Left lung (tissue), 10 donors: ENCODE data around the gene APOF. TPM values are rescaled to one million over a fixed set of nuclear protein-coding genes. Genes with fewer than 3 reads are reported as not detected.

Experiments
- ATAC-seq: fragments of 200-7000 bp; cut with Tn5 transposase; one replicate; pipeline ENCODE4 v1.9.1; 2020; ENCODE audit warnings: moderate library complexity
- DNase-seq, 4 donors: peaks; one replicate each; pipeline ENCODE4 v3.0.0-alpha.2; 2013 to 2020
- H3K27ac ChIP-seq, 2 donors: fragments of 200-600 bp; sonication (generic) in 1 of 2; one replicate each; pipeline versions ENCODE4 v1.5.0 to v1.8.0; 2020 to 2021
- H3K27me3 ChIP-seq, 2 donors: fragments of 200-600 bp; sonication (generic) in 1 of 2; one replicate each; pipeline versions ENCODE4 v1.5.0 to v1.8.0; 2020 to 2021
- H3K36me3 ChIP-seq, 2 donors: fragments of 200-600 bp; sonication (generic) in 1 of 2; one replicate each; pipeline versions ENCODE4 v1.5.0 to v1.8.0; 2020 to 2021
- H3K4me1 ChIP-seq, 2 donors: fragments of 200-600 bp; one replicate each; pipeline ENCODE4 v1.8.0; 2021
- H3K4me3 ChIP-seq, 2 donors: fragments of 200-600 bp; sonication (generic) in 1 of 2; one replicate each; pipeline versions ENCODE4 v1.5.0 to v1.8.0; 2020 to 2021; ENCODE audit warnings: mild to moderate bottlenecking in 1 of 2
- H3K9me3 ChIP-seq, 2 donors: fragments of 200-600 bp; sonication (generic) in 1 of 2; one replicate each; pipeline versions ENCODE4 v1.5.0 to v1.8.0; 2020 to 2021
- CTCF ChIP-seq, 2 donors: fragments of 200-600 bp; sonication (generic) in 1 of 2; IDR thresholded peaks; one replicate each; pipeline versions ENCODE4 v1.5.0 to v1.8.0; 2021; ENCODE audit warnings: antibody characterized with exemption in 2 of 2
- intact Hi-C, 2 donors: fragments of 100-400 bp; cut with DNase I; formaldehyde crosslinking; loops; one replicate each; pipeline versions ENCODE4 v1.11.2 to v1.14.2; 2022
- polyA plus RNA-seq, 6 donors: library from polyadenylated mRNA; unstranded; fragments of 120-200 nt; gene quantifications; one replicate each; pipeline ENCODE4 v1.2.1, GENCODE V29; 2013; ENCODE audit not compliant: insufficient read length in 6 of 6
- total RNA-seq, 2 donors: library from RNA; stranded (reverse); fragmentation: NEBNext Ultra II Directional; extraction: Animal tissue kit (Norgen Biotek cat#: 25700); gene quantifications; one replicate each; pipeline ENCODE4 v1.2.1, GENCODE V29; 2021
- donor health status: DM: no; HTN: yes; CAD: no.
- donor health status: DM: no; HTN: no; CAD: no.

The APOF gene
- total and polyA plus RNA-seq, 8 donors: 0.13 to 0.18 (median 0.13) TPM; not detected in 5

DNA sequence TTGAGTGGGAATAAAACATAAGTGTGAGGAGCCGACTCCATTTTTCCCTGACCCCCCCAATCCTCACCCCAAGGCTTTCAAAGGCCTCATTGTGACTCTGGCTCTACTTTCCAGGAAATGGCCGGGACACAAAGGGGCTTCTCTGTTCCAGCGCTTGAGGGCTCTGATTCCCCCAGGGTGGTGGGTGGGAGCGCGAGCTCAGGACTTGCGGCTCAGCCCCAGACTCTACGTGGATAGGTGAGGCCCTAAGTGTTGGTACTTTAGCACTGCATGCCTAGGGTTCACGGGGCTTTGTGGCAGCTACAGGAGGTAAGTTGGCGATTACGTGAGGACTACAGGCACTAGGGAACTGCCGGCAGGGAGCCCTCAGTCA is 47.4 kb downstream of the APOF start:
- intact Hi-C loops: no loop called here
- TF ChIP-seq CTCF (IDR thresholded peaks at IDR 0.05): no peak
- DNase-seq: no peak
- peak overlapping the region; percentile 90 to 95 for H3K27ac ChIP-seq
- peak overlapping the region; percentile 83 to 91 for H3K4me3 ChIP-seq
- peaks cover 12 to 13% of the 10 kb centered on the region in 2 donors for H3K4me1 ChIP-seq
- H3K9me3 ChIP-seq: no peaks in the 10 kb centered on the region
- H3K36me3 ChIP-seq: peaks cover 0 to 55% of the 10 kb centered on the region in 2 donors
- ATAC-seq: peak; percentile 3
- no peaks in the 10 kb centered on the region for H3K27me3 ChIP-seq

- Histone ChIP-seq H3K4me1 (peaks cover 8% of the 10 kb centered on the region in 2 donors), H3K9me3 (no peaks in the 10 kb centered on the region), H3K27me3 (no peaks in the 10 kb centered on the region), H3K27ac (no peak overlapping the region), H3K4me3 (no peak overlapping the region), H3K36me3 (peaks cover 0 to 79% of the 10 kb centered on the region in 2 donors)
- DNase-seq (no peak), ATAC-seq (no peak)
- intact Hi-C loops: no loop called here
- no peak for TF ChIP-seq CTCF (IDR thresholded peaks at IDR 0.05)
These were observed 51.7 kb downstream of the APOF start for GRCh38 chr12:56311003-56311402.

Other genes starting within 250 kb of the APOF start
- gene RPL41, start 246.2 kb downstream of the APOF start, total RNA-seq: 1,000 to 10,000 TPM; 3,023 to 3,157 TPM
- 1,000 to 10,000 TPM; 6,005 to 6,852 (median 6,180) TPM for gene RPL41, start 246.2 kb downstream of the APOF start, polyA plus RNA-seq
- 1 to 10 TPM; 6.0 to 8.7 TPM for gene ZC3H10, start 244.6 kb downstream of the APOF start, total RNA-seq
- 1 to 10 TPM; 4.2 to 6.7 (median 5.5) TPM for gene ZC3H10, start 244.6 kb downstream of the APOF start, polyA plus RNA-seq
- 100 to 1,000 TPM; 102 to 116 TPM for gene ESYT1, start 234.6 kb downstream of the APOF start, total RNA-seq
- gene ESYT1, start 234.6 kb downstream of the APOF start, polyA plus RNA-seq: 10 to 100 TPM; 80.9 to 94.5 (median 90.2) TPM
- gene MYL6B, start 210.3 kb downstream of the APOF start, total RNA-seq: 10 to 100 TPM; 32.6 to 43.1 TPM
- 100 to 1,000 TPM; 153 to 193 (median 173) TPM for gene MYL6B, start 210.3 kb downstream of the APOF start, polyA plus RNA-seq
- 1,000 to 10,000 TPM; 1,768 to 1,773 TPM for gene MYL6, start 204.5 kb downstream of the APOF start, total RNA-seq
- gene MYL6, start 204.5 kb downstream of the APOF start, polyA plus RNA-seq: 1,000 to 10,000 TPM; 1,831 to 2,250 (median 2,105) TPM
- gene SMARCC2, start 173.4 kb downstream of the APOF start, total RNA-seq: 10 to 100 TPM; 84.3 to 84.9 TPM
- 100 to 1,000 TPM; 113 to 139 (median 121) TPM for gene SMARCC2, start 173.4 kb downstream of the APOF start, polyA plus RNA-seq
- 10 to 100 TPM; 50.3 to 51.4 TPM for gene RNF41, start 140.9 kb downstream of the APOF start, total RNA-seq
- 10 to 100 TPM; 41.5 to 47.1 (median 42.0) TPM for gene RNF41, start 140.9 kb downstream of the APOF start, polyA plus RNA-seq
- gene NABP2, start 138.5 kb downstream of the APOF start, total RNA-seq: 10 to 100 TPM; 32.6 to 33.8 TPM
- 10 to 100 TPM; 21.8 to 28.5 (median 24.7) TPM for gene NABP2, start 138.5 kb downstream of the APOF start, polyA plus RNA-seq
- under 1 TPM in 1 of 2 donors, not detected in 1; 0.29 TPM for gene SLC39A5, start 132.8 kb downstream of the APOF start, total RNA-seq
- gene SLC39A5, start 132.8 kb downstream of the APOF start, polyA plus RNA-seq: 1 to 10 TPM; 2.0 to 6.6 (median 4.0) TPM
- gene ANKRD52, start 104.5 kb downstream of the APOF start, total RNA-seq: 10 to 100 TPM; 33.3 to 39.3 TPM
- 10 to 100 TPM; 24.6 to 40.1 (median 31.7) TPM for gene ANKRD52, start 104.5 kb downstream of the APOF start, polyA plus RNA-seq
- gene COQ10A, start 95.9 kb downstream of the APOF start, total RNA-seq: 10 to 100 TPM in 1 of 2 donors, 1 to 10 TPM in 1; 9.4 to 10.9 TPM
- 10 to 100 TPM; 13.6 to 19.8 (median 14.8) TPM for gene COQ10A, start 95.9 kb downstream of the APOF start, polyA plus RNA-seq
- gene CS, start 62.5 kb downstream of the APOF start, total RNA-seq: 100 to 1,000 TPM; 193 to 213 TPM
- gene CS, start 62.5 kb downstream of the APOF start, polyA plus RNA-seq: 100 to 1,000 TPM; 162 to 190 (median 177) TPM
- 100 to 1,000 TPM; 135 to 152 TPM for gene CNPY2, start 46.9 kb downstream of the APOF start, total RNA-seq
- 100 to 1,000 TPM; 126 to 168 (median 146) TPM for gene CNPY2, start 46.9 kb downstream of the APOF start, polyA plus RNA-seq
- 10 to 100 TPM; 49.9 to 58.4 TPM for gene PAN2, start 28.9 kb downstream of the APOF start, total RNA-seq
- 100 to 1,000 TPM in 1 of 6 donors, 10 to 100 TPM in 5; 66.7 to 107 (median 82.0) TPM for gene PAN2, start 28.9 kb downstream of the APOF start, polyA plus RNA-seq
- 1 to 10 TPM in 1 of 2 donors, under 1 TPM in 1; 0.73 to 1.0 TPM for gene IL23A, start 24.0 kb downstream of the APOF start, total RNA-seq
- gene IL23A, start 24.0 kb downstream of the APOF start, polyA plus RNA-seq: 1 to 10 TPM in 3 of 6 donors, under 1 TPM in 3; 0.69 to 1.3 (median 1.0) TPM
- 100 to 1,000 TPM; 175 to 187 TPM for gene STAT2, start 2.8 kb downstream of the APOF start, total RNA-seq
- 100 to 1,000 TPM; 133 to 194 (median 162) TPM for gene STAT2, start 2.8 kb downstream of the APOF start, polyA plus RNA-seq
- 10 to 100 TPM; 15.0 to 22.1 TPM for gene TIMELESS, start 86.6 kb upstream of the APOF start, total RNA-seq
- 10 to 100 TPM; 27.1 to 38.0 (median 32.3) TPM for gene TIMELESS, start 86.6 kb upstream of the APOF start, polyA plus RNA-seq
- gene MIP, start 91.8 kb upstream of the APOF start, total RNA-seq: not detected
- gene MIP, start 91.8 kb upstream of the APOF start, polyA plus RNA-seq: under 1 TPM in 1 of 6 donors, not detected in 5; 0.18 TPM
- gene SPRYD4, start 105.7 kb upstream of the APOF start, total RNA-seq: 1 to 10 TPM; 2.5 to 3.3 TPM
- gene SPRYD4, start 105.7 kb upstream of the APOF start, polyA plus RNA-seq: 1 to 10 TPM; 4.6 to 5.9 (median 5.7) TPM
- gene GLS2, start 125.3 kb upstream of the APOF start, total RNA-seq: 1 to 10 TPM; 3.0 to 5.9 TPM
- 1 to 10 TPM; 2.3 to 3.4 (median 2.7) TPM for gene GLS2, start 125.3 kb upstream of the APOF start, polyA plus RNA-seq
- 100 to 1,000 TPM in 1 of 2 donors, 10 to 100 TPM in 1; 81.2 to 113 TPM for gene RBMS2, start 159.0 kb upstream of the APOF start, total RNA-seq
- gene RBMS2, start 159.0 kb upstream of the APOF start, polyA plus RNA-seq: 10 to 100 TPM; 49.0 to 74.9 (median 67.1) TPM